GM23338 (cell line): Measurements from ENCODE around the gene KLC3. TPM values are rescaled to one million over a fixed set of nuclear protein-coding genes. Genes with fewer than 3 reads are reported as not detected.

Experiments
- ATAC-seq: fragments of 200-7000 bp; cut with Tn5 transposase; 3 replicates; pipeline ENCODE4 v1.9.1; 2020
- DNase-seq: peaks from one replicate; pipeline ENCODE4 v3.0.0-alpha.2; 2015; ENCODE audit warnings: low spot score
- H2AFZ ChIP-seq: fragments of 200-600 bp; sonication (generic); 2 replicates; pipeline ENCODE4 v1.8.0; 2016; ENCODE audit warnings: antibody characterized with exemption, mild to moderate bottlenecking, moderate library complexity
- H3F3A ChIP-seq: fragments of 200-600 bp; sonication (generic); replicated peaks from 2 replicates; pipeline ENCODE4 v1.8.0; 2017; ENCODE audit warnings: antibody characterized with exemption, mixed run types, low read depth
- H3K27ac ChIP-seq: fragments of 200-600 bp; sonication (generic); 2 replicates; pipeline ENCODE4 v1.6.1; 2016; ENCODE audit warnings: low read depth
- H3K27me3 ChIP-seq: fragments of 200-600 bp; sonication (generic); 2 replicates; pipeline ENCODE4 v1.8.0; 2016; ENCODE audit warnings: mild to moderate bottlenecking, mixed run types, moderate library complexity; ENCODE audit not compliant: insufficient read depth
- H3K36me3 ChIP-seq: fragments of 200-600 bp; sonication (generic); 2 replicates; pipeline ENCODE4 v1.8.0; 2016; ENCODE audit warnings: mild to moderate bottlenecking; ENCODE audit not compliant: insufficient read depth
- H3K4me1 ChIP-seq: fragments of 200-600 bp; sonication (generic); 2 replicates; pipeline ENCODE4 v1.8.0; 2016; ENCODE audit warnings: mild to moderate bottlenecking, moderate library complexity; ENCODE audit not compliant: insufficient read depth
- H3K4me2 ChIP-seq: fragments of 200-600 bp; sonication (generic); 2 replicates; pipeline ENCODE4 v1.7.1; 2017; ENCODE audit warnings: mixed run types
- H3K4me3 ChIP-seq: fragments of 200-600 bp; sonication (generic); 2 replicates; pipeline ENCODE4 v1.6.1; 2016; ENCODE audit warnings: mixed run types
- H3K79me2 ChIP-seq: fragments of 200-600 bp; sonication (generic); replicated peaks from 2 replicates; pipeline ENCODE4 v1.8.0; 2017; ENCODE audit warnings: mild to moderate bottlenecking; ENCODE audit not compliant: insufficient read depth
- H3K9me2 ChIP-seq: fragments of 200-600 bp; sonication (generic); 2 replicates; pipeline ENCODE4 v1.8.0; 2017; ENCODE audit not compliant: insufficient read depth
- H4K20me1 ChIP-seq: fragments of 200-600 bp; sonication (generic); replicated peaks from 2 replicates; pipeline ENCODE4 v1.8.0; 2017; ENCODE audit warnings: mild to moderate bottlenecking; ENCODE audit not compliant: insufficient read depth
- H3K27ac Mint-ChIP-seq: 2 replicates; pipeline ENCODE4 v1.8.0; 2020; ENCODE audit warnings: inconsistent platforms, mild to moderate bottlenecking, moderate library complexity, mixed read lengths
- H3K27me3 Mint-ChIP-seq: 3 replicates; pipeline ENCODE4 v1.8.0; 2022; ENCODE audit warnings: low read depth, mild to moderate bottlenecking, moderate library complexity, mixed read lengths, inconsistent platforms; ENCODE audit not compliant: insufficient read depth, poor library complexity
- H3K36me3 Mint-ChIP-seq: 3 replicates; pipeline ENCODE4 v1.8.0; 2021; ENCODE audit warnings: low read depth, mild to moderate bottlenecking, inconsistent platforms, moderate library complexity, mixed read lengths
- H3K4me1 Mint-ChIP-seq: 3 replicates; pipeline ENCODE4 v1.8.0; 2020; ENCODE audit warnings: mild to moderate bottlenecking, inconsistent platforms, mixed read lengths
- H3K4me3 Mint-ChIP-seq: 3 replicates; pipeline ENCODE4 v1.8.0; 2021; ENCODE audit warnings: moderate library complexity, mild to moderate bottlenecking, inconsistent platforms, mixed read lengths
- H3K9me3 Mint-ChIP-seq: 3 replicates; pipeline ENCODE4 v1.8.0; 2020; ENCODE audit warnings: moderate library complexity, mild to moderate bottlenecking, inconsistent platforms, mixed read lengths
- EZH2 ChIP-seq: fragments of 200-600 bp; sonication (generic); IDR thresholded peaks from one replicate; pipeline ENCODE4 v1.8.0; 2017; ENCODE audit warnings: antibody characterized with exemption, mild to moderate bottlenecking, low read depth; ENCODE audit not compliant: unreplicated experiment
- JUNB ChIP-seq: IDR thresholded peaks from one replicate; pipeline ENCODE4 v1.6.1; 2016; ENCODE audit warnings: antibody characterized with exemption; ENCODE audit not compliant: unreplicated experiment
- NANOG ChIP-seq: IDR thresholded peaks from 2 replicates; pipeline ENCODE4 v1.6.1; 2016; ENCODE audit warnings: antibody characterized with exemption, borderline replicate concordance
- POLR2AphosphoS5 ChIP-seq: IDR thresholded peaks from 2 replicates; pipeline ENCODE4 v1.6.1; 2016; ENCODE audit warnings: antibody characterized with exemption, low read depth
- STAT1 ChIP-seq: IDR thresholded peaks from one replicate; pipeline ENCODE4 v1.6.1; 2016; ENCODE audit warnings: antibody characterized with exemption; ENCODE audit not compliant: unreplicated experiment
- ZNF331 ChIP-seq: fragments of 250-450 bp; sonication (Bioruptor Pico); IDR thresholded peaks from 2 replicates; pipeline ENCODE4 v1.5.0; 2020; ENCODE audit warnings: low read depth, mild to moderate bottlenecking, moderate library complexity
- polyA plus RNA-seq: library from polyadenylated mRNA; unstranded; fragments of >200 nt; fragmentation: Nextera tagmentation; extraction: Ambion mirVana; gene quantifications from 2 replicates; pipeline ENCODE4 v1.2.1, GENCODE V29; 2016
- total RNA-seq: library from RNA; depleted of rRNA; stranded (reverse); fragments of >200 nt; shearing (Covaris generic); gene quantifications from 2 replicates; pipeline ENCODE4 v1.2.3, GENCODE V29; 2014
- TF ChIP-seq, protein P1 (sequence below): IDR thresholded peaks from one replicate; pipeline ENCODE4 v1.6.1; 2018; ENCODE audit warnings: antibody characterized with exemption; ENCODE audit not compliant: unreplicated experiment
- TF ChIP-seq, protein P2 (sequence below), 2 experiments: fragments of 200-600 bp in 1 of 2; sonication (generic) in 1 of 2; conservative IDR thresholded peaks; 2 replicates each; pipeline versions ENCODE4 v1.5.1 to v1.6.1; 2016 to 2017; ENCODE audit warnings: antibody characterized with exemption in 2 of 2, low read depth in 2 of 2, mild to moderate bottlenecking in 2 of 2, moderate library complexity in 1 of 2

The KLC3 gene
- total and polyA plus RNA-seq, 2 experiments from 2014 or later = 3.1 to 6.4 TPM

- TF ChIP-seq, protein P1, sequence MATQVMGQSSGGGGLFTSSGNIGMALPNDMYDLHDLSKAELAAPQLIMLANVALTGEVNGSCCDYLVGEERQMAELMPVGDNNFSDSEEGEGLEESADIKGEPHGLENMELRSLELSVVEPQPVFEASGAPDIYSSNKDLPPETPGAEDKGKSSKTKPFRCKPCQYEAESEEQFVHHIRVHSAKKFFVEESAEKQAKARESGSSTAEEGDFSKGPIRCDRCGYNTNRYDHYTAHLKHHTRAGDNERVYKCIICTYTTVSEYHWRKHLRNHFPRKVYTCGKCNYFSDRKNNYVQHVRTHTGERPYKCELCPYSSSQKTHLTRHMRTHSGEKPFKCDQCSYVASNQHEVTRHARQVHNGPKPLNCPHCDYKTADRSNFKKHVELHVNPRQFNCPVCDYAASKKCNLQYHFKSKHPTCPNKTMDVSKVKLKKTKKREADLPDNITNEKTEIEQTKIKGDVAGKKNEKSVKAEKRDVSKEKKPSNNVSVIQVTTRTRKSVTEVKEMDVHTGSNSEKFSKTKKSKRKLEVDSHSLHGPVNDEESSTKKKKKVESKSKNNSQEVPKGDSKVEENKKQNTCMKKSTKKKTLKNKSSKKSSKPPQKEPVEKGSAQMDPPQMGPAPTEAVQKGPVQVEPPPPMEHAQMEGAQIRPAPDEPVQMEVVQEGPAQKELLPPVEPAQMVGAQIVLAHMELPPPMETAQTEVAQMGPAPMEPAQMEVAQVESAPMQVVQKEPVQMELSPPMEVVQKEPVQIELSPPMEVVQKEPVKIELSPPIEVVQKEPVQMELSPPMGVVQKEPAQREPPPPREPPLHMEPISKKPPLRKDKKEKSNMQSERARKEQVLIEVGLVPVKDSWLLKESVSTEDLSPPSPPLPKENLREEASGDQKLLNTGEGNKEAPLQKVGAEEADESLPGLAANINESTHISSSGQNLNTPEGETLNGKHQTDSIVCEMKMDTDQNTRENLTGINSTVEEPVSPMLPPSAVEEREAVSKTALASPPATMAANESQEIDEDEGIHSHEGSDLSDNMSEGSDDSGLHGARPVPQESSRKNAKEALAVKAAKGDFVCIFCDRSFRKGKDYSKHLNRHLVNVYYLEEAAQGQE = no peak
Measured at GRCh38 chr19:45336696-45337251, 3.8 kb upstream of the KLC3 start (continued).

DNA sequence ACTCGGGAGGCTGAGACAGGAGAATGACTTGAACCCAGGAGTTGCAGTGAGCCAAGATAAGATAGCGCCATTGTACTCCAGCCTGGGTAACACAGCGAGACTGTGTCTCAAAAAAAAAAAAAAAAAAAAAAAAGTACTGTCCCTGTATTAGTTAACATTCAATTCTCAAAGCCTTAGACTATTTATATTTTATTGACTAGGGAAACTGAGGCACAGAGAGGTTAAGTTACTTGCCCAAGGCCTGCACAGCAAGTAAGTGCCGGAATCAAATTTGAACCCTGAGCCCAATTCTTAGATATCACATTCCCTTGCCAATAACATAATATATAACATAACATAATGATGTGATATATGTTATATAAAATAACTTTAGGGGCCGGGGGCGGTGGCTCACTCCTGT, 921 bp upstream of the KLC3 start:
- Histone ChIP-seq H3K4me1 (no peaks in the 10 kb centered on the region), H3K4me3 (no peak overlapping the region), H3K9me2 (no peaks in the 10 kb centered on the region), H3K36me3 (no peaks in the 10 kb centered on the region), H3K79me2 (no peaks in the 10 kb centered on the region), H3K4me2 (no peak overlapping the region), H3F3A (peaks cover 12% of the 10 kb centered on the region; the same call in 1 of the 2 replicates), H3K27me3 (peaks cover 27% of the 10 kb centered on the region), H2AFZ (no peak overlapping the region), H3K27ac (no peak overlapping the region), H4K20me1 (no peaks in the 10 kb centered on the region)
- TF ChIP-seq NANOG (no peak), EZH2 (no peak), ZNF331 (CRISPR knock-in tag) (no peak), STAT1 (no peak), JUNB (no peak)
- DNase-seq = no peak
- Mint-ChIP-seq H3K4me1 (peaks cover 2% of the 10 kb centered on the region; the same call in 1 of the 3 replicates), H3K36me3 (peaks cover 3% of the 10 kb centered on the region; the same call in 1 of the 3 replicates), H3K9me3 (no peaks in the 10 kb centered on the region), H3K27ac (no peak overlapping the region), H3K27me3 (peaks cover 11% of the 10 kb centered on the region), H3K4me3 (no peak overlapping the region)
- ATAC-seq = no peak

GRCh38 chr19:45340899-45341453, 426 bp downstream of the KLC3 start:
- Histone ChIP-seq H4K20me1 (no peaks in the 10 kb centered on the region), H3K4me3 (peak overlapping the region; percentile 80), H3K27ac (no peak overlapping the region), H2AFZ (peak overlapping the region; percentile 72; the same call in 1 of the 2 replicates), H3K4me1 (no peaks in the 10 kb centered on the region), H3K4me2 (peak overlapping the region; percentile 83), H3K36me3 (no peaks in the 10 kb centered on the region), H3K9me2 (no peaks in the 10 kb centered on the region), H3K79me2 (no peaks in the 10 kb centered on the region), H3F3A (peaks cover 12% of the 10 kb centered on the region; the same call in 1 of the 2 replicates), H3K27me3 (peaks cover 27% of the 10 kb centered on the region)
- Mint-ChIP-seq H3K9me3 (no peaks in the 10 kb centered on the region), H3K4me3 (no peak overlapping the region), H3K27ac (no peak overlapping the region), H3K4me1 (peaks cover 2% of the 10 kb centered on the region; the same call in 1 of the 3 replicates), H3K36me3 (peaks cover 3% of the 10 kb centered on the region; the same call in 1 of the 3 replicates), H3K27me3 (peaks cover 13% of the 10 kb centered on the region)
- peak; percentile 58 for ATAC-seq
- no peak for TF ChIP-seq POLR2AphosphoS5
- TF ChIP-seq, protein P2, sequence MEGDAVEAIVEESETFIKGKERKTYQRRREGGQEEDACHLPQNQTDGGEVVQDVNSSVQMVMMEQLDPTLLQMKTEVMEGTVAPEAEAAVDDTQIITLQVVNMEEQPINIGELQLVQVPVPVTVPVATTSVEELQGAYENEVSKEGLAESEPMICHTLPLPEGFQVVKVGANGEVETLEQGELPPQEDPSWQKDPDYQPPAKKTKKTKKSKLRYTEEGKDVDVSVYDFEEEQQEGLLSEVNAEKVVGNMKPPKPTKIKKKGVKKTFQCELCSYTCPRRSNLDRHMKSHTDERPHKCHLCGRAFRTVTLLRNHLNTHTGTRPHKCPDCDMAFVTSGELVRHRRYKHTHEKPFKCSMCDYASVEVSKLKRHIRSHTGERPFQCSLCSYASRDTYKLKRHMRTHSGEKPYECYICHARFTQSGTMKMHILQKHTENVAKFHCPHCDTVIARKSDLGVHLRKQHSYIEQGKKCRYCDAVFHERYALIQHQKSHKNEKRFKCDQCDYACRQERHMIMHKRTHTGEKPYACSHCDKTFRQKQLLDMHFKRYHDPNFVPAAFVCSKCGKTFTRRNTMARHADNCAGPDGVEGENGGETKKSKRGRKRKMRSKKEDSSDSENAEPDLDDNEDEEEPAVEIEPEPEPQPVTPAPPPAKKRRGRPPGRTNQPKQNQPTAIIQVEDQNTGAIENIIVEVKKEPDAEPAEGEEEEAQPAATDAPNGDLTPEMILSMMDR (conservative IDR thresholded peaks at IDR 0.05; ENCODE audit: low read depth in 2 of 2) = no peak
- DNase-seq = peak; percentile 56
